ENCODE measurements around the gene SHISAL1.

DNA sequence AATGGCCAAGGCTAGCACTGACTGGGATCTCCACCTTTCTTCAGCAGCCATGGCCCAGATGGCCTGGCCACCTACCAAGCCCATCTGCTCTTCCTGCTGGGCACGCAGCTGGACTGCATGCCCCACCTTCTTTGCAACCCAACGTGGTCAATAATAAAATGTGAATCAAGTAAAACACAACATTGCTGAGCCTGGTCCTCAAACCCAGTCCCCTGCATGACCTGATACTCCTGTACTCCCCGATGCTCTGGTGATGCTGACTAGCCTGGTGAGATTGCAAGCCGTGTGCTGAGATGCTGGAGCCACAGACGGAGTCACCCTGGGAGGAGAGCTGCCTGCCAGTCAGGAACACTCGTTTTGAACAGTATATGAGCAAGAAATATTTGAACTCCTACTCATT, 98.0 kb downstream of the SHISAL1 start:
- TF ChIP-seq TAF1 (IDR thresholded peaks at IDR 0.05; ENCODE audit: borderline replicate concordance, low read depth, low read length): no peak
- TF ChIP-seq POLR2AphosphoS5 (IDR thresholded peaks at IDR 0.05; ENCODE audit: low read depth, low read length): no peak
